Dedifferentiated amniotic fluid mesenchymal stem cell (primary cell): ENCODE measurements around the gene ID2.

Experiments used
- DNase-seq: peaks from one replicate; pipeline ENCODE4 v3.0.0-alpha.2; 2016; ENCODE audit errors: extremely low spot score

The ID2 gene, protein sequence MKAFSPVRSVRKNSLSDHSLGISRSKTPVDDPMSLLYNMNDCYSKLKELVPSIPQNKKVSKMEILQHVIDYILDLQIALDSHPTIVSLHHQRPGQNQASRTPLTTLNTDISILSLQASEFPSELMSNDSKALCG

GRCh38 chr2:8681786-8682692 lies at the start of gene ID2:
Gene ID2 (plus strand): TSS chr2:8682056. CDS start chr2:8682166, 110 bp downstream.
- peak; percentile 98 for DNase-seq

GRCh38 chr2:8632755-8633154 lies 49.1 kb upstream of the ID2 start:
- no peak for DNase-seq

GRCh38 chr2:8633186-8633734 lies 48.6 kb upstream of the ID2 start:
- no peak for DNase-seq

DNA sequence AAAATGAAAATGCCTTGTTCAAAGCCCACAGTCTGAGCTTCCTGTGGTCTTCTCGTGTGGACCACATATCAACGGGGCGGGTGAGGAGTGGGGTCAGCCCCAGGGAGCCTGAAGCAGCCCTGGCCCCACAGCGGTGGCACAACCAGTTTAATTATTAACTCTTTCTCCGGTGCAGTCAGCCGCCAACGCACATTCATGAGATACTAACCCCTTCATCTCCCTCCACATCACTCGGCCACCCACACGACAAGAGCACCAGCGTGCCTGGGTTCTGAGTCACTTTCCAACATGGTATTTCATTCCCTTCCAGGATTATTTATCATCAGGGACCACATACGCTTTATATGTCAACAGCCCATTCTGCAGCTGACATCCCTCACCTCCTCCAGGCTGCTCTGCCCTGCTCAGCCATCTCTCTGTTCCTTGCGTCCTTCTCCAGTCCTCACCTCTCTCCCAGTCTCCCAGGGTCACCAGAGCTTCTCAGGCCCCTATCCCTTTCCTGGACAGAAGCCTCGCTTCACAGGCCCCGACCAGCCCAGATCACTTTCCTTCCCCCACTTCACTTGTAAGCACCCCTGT lies 48.0 kb upstream of the ID2 start:
- DNase-seq: peak; percentile 39

DNA sequence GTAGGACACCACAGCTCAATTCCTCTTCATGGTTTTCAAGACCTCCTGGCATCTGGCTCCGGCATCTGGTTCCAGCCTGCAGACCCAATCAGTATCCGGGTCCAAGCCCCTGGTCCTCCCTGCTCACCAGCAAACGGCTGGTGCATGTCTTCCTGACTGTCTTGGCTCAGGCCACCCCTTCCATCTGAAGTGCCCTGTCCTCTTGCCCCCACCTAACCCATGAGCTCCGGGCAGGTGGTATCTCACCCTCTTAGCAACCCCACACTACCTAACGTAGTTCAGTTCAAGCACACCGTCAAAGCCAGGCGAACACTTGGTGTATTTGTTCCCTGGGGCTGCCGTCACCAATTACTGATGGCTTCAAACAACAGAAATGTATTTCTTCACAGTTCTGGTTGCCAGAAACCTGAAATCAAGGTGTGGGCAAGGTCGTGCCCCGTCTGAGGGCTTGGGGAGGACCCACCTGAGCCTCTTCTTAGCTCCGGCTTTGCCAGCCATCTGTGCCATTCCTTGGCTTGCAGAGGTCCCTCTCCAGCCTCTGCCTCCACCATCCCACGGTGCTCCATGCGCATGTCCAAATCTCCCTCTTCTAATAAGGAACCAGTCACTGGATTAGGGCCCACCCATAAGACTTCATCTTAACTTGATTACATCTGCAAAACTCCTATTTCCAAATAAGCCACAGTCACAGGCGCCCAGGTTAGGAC lies 47.2 kb upstream of the ID2 start:
- no peak for DNase-seq

DNA sequence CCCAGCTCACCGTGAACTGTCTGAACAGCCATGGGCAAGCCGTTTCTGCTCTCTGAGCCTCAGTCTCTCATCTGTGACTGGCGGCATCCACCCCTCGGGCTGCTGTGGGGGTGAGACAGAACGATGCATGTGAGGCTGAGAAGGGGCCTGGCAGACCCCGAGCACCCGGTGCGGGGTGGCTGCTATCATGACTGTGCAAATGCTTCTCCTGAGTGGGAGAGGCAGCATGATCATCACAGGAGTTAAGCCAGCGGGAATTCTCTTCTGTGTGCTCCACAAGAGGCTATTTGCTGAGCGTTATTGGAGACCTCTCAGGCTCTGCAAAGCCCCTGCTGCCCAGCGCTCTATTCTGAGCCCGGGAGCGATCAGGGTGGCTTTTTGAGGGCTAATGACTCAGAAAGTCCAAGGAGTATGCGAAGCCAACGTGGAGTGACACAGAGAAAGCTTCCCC lies 45.8 kb upstream of the ID2 start:
- no peak for DNase-seq

- DNase-seq: no peak
These were observed 44.9 kb upstream of the ID2 start for GRCh38 chr2:8636721-8637636.

- DNase-seq: no peak
These were observed 43.5 kb upstream of the ID2 start for GRCh38 chr2:8638327-8638726.

- no peak for DNase-seq
These were observed 42.7 kb upstream of the ID2 start for GRCh38 chr2:8639122-8639635.

DNA sequence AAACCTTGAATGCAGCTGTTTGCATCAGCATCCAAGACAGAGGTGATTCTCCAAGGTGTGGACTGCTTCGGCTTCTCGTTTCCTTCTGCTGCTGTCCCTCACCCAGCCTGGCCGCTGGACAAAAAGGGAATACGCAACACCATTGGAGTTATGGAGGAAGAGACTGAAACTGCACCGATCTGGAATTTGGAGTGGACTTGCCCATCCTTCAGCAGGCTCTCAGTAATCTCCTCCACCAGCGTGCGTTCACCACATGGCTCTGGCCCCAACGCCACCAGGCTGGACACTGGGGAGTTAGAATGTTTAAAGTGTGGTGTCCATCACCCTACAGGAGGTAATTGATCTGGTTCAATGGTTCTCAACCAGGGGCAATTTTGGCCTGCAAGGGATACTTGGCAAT lies 41.4 kb upstream of the ID2 start:
- no peak for DNase-seq

GRCh38 chr2:8641301-8641965 lies 40.4 kb upstream of the ID2 start:
- no peak for DNase-seq

DNA sequence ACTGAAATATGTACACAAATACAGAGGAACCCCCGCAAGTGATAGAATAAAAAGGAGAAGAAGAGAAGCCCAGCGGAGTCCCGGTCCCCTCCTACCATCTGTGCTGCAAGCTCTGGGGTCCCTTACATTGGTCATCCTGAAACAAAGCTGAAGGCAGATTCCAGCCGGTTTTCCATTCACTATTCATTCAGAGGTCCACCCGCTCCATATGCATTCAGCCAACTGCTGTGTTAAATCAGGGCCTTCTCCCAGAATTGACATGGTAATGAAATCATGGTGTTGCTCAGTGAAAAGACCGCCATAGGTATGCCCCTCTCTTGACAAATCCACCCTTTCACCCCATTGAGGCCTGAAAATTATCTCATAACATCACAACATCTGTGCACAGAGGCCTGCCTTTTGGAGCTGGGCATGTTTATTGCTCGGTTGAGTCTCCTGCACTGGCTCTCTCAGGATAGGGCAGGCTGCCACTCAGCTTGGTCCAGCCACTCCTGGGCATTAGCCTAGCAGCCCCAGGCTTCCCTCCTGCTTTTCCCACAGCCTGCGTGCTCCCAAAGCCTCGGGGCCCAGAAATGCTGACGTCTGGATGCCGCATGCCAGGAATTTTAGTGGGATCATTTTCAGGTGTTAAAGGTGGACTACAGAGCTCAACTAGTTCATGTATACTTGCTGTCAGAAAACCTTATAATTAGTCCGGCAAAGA lies 39.3 kb upstream of the ID2 start:
- no peak for DNase-seq

DNA sequence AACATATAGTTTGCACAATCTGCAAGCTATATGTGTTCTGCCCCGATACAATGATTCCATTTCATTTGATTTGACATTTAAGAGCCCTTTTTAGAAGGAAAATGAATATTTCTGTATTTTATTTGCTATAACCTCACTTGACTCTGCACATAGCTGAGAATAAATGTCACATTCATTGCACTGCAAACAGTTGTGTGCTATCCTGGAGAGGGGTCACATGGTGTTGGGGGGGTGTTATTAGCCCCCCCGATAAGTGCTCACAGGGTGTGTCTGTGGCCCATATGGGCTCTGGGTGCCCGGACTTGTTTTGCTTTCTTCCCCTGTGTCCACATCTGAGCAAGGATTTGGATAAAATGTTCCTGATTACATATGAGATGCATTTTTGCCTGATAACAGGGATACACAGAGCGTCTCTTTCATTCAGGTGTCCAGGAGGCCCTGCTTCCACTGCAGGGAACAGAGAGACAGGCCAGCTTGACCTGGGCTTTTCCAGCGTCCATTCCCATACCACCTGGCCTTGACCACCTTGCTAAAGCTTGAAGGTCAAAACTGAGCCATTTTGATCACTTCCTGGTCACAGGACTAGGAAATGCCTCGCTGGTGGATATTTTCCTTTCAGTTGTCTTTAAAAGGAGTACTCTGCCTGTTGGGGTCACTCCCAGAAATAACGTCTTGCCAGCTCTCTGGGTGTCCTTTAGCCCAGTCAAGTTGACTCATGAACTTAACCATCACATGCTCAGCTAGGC lies 38.4 kb upstream of the ID2 start:
- DNase-seq: no peak

GRCh38 chr2:8643996-8644356 lies 37.9 kb upstream of the ID2 start:
- DNase-seq: no peak

- no peak for DNase-seq
These were observed 37.2 kb upstream of the ID2 start for GRCh38 chr2:8644605-8645175.

GRCh38 chr2:8645176-8645831 lies 36.6 kb upstream of the ID2 start:
- DNase-seq: no peak

GRCh38 chr2:8646731-8647461 lies 35.0 kb upstream of the ID2 start:
- DNase-seq: no peak
